CD1c-positive myeloid dendritic cell (primary cell): Measurements from ENCODE around the gene NLRX1.
"Not testable (repeated sequence)": the region's sequence is repeated elsewhere in the genome, so short reads cannot be mapped to it uniquely, and the experiment has no call there.

ENCODE experiments used
- DNase-seq: peaks from one replicate; pipeline ENCODE4 v3.0.0-alpha.2; 2016; ENCODE audit errors: extremely low spot score

Gene NLRX1

DNA sequence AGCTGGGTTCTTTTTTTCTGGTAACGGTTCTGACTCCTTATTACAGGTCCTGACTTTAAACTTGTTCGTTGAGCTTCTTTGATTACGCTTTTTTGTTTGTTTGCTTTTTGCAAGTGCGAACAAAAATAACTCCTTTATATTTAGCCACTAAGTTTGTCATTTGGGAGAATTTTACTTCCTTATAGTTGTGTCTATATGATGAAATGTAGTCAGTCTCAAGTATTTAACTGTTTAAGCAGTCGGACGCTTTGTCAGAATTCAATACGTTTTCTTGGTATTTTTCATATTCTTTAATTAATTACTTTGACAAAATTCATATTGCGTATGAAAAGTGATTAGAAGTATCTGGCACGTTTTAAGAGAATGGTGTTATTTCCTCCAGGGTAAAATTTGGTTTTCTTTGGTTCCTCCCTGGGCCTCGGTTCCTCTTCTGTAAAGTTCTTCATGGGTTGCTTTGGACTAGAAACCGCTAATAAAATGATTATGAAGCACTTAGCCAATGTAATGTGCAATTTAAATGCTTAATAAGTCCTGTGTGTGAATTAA is 39.0 kb downstream of the NLRX1 start:
- DNase-seq = peak; percentile 65

DNA sequence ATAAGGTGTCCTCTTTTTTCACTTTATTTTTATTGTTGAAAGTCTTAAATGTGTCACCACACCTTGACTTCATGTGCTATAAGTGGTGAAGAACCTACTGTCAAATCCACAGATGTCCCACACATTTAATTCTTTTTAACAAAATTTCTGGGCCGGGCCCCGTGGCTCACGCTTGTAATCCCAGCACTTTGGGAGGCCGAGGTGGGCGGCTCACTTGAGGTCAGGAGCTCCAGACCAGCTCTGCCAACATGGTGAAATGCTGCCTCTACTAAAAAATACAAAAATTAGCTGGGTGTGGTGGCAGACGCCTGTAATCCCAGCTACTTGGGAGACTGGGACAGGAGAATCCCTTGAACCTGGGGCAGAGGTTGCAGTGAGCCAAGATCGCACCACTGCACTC is 40.7 kb downstream of the NLRX1 start:
- no peak for DNase-seq

DNA sequence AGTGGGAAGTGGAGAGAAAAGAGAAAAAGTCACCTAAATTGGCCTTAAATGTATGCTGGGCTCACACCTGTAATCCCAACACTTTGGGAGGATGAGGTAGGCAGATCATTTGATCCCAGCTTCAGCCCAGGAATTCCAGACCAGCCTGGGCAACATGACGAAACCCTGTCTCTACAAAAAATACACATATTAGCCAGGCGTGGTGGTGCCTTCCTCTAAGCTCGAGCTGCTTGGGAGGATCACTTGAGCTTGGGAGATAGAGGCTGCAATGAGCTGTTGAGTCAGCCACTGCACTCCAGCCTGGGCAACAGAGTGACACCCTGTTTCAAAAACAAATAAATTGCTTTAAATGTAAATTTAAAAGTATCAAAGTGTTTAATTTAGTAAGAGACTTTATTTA is 41.5 kb downstream of the NLRX1 start:
- DNase-seq = peak; percentile 16

DNA sequence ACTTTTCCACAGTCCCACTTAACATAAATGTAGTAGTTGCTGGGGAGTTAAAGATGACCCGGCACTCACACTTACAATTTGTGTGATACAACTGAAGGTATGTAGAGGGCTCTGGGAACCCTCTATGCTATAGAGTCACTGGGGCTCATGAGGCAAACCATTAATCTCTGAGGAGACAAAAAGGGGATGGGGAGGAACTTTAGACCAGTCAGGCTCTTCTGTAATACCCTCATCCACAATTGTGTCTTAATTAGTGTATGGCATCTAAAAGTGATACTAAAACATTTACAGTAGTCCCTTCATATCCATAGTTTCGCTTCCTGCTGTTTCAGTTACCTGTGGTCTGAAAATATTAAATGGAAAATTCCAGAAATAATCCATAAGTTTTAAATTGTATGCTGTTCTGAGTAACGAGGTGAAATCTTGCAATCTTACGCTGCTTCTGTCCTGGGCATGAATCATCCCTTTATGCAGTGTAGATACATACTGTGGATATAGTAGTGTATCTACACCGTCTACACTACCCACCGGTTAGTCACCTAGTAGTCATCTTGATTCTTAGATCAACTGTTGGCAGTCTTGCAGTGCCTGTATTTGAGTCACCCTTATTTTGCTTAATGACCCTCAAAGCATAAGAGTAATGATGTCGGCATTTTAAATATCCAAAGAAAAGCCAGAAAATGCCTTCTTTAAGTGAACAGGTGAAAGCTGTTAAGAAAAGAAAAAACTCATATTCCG is 49.8 kb downstream of the NLRX1 start:
- peak; percentile 20 for DNase-seq

DNA sequence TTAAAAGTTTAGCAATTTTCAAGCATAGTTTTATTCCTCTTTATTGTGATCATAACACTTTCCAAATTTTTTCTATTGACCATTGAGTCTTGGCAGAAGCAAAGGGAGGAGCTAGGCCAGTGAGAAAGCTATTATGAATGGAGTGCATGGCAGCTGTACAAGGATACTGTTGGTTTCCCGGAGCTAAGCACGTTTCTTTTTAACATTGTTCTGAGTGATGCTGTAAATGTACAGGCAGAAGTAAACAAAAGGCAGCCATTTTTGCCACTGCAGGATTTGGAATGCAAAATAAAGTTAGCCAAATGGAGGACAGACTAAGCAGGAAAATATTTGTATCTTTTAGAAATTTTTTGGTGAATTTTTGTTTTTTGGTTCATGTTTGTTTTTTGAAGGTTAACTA is 53.8 kb downstream of the NLRX1 start:
- DNase-seq = no peak

DNA sequence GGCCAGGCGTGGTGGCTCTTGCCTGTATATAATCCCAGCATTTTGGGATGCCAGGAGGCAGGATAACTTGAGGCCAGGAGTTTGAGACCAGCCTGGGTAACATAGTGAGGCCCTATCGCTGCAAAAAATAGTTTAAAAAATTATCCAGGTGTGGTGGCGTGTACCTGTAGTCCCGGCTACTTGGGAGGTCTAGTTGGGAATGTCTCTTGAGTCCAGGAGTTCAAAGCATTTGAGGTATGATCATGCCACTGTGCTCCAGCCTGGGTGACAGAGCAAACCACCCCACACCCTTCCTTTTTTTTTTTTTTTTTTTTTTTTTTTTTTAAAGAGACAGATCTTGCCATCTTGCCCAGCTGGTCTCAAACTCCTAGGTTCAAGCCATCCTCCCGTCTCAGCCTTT is 54.4 kb downstream of the NLRX1 start:
- no peak for DNase-seq

DNA sequence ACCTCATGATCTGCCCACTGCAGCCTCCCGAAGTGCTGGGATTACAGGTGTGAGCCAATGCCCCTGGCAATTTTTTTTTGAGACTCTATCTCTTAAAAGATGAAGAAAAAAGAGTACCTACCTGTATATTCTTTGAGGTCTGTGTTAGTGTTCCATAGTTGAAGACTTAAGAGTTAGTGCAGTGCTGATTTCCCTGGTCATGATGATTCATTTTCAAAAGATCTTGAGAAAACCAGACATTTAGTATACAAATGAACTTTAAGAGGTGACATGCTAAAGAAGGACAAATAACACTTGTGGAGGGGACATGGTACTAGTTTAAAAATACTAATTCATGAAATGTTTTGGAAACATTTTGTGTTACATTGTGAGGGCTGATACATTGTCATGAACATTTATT is 55.3 kb downstream of the NLRX1 start:
- DNase-seq = no peak

DNA sequence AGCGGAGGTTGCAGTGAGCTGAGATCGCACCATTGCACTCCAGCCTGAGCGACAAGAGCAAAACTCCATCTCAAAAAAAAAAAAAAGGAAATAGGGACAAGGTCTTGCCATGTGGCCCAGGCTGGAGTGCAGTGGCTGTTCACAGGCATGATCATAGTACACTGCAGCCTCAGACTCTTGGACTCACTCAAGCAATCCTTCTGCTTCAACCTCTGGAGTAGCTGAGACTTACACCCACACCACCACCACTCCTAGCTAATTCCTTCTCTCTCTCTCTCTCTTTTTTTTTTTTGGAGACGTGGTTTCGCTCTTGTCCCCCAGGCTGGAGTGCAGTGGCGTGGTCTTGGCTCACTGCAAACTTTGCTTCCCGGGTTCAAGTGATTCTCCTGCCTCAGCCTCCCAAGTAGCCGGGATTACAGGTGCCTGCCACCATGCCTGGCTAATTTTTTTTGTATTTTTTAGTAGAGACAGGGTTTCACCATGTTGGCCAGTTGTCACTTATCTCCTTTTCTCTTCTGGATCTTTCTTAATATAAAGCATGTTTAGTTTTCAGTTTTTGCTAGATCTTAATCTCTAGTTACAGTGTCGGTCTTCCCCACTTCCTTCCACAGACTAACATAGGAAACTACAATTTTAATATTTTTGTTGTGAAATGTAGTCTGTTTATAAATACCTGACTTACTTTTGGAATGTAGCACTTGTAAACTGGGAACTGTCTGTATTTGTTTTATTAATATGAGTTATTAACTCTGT is 60.2 kb downstream of the NLRX1 start:
- not testable (repeated sequence) for DNase-seq

DNA sequence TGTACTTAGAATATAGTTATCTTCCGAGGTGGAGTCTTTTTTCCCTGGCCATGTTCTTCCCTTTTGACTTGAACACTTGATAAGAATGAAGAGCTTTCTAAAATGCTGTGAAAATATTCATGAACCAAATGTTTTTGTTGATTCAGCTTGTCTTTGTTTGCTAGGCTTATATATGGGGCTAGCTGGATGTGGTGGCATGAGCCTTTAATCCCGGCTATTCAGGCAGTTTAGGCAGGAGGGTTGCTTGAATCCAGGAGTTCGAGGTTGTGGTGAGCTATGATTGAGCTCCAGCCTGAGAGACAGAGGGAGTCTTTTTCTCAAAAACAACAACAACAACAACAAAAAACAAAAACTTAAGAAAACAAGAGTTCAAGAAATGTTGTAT is 60.8 kb downstream of the NLRX1 start:
- DNase-seq = no peak

DNA sequence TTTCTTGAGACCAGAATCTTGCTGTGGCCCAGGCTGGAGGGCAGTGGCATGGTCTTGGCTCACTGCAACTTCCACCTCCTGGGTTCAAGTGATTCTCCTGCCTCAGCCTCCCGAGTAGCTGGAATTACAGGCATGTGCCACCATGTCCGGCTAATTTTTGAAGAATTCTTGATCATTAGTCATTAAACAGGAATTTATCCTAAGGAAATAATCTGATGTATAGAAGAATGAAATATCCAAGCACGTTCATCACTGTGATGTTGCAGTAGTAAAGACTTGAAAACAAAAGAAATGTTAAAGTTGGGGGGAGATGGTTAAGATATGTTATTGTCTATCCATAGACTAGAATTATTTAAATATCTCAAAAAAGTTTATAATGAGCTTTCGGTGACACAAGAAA is 61.2 kb downstream of the NLRX1 start:
- no peak for DNase-seq
